ENCODE measurements around the gene SCTR.

The SCTR gene

DNA sequence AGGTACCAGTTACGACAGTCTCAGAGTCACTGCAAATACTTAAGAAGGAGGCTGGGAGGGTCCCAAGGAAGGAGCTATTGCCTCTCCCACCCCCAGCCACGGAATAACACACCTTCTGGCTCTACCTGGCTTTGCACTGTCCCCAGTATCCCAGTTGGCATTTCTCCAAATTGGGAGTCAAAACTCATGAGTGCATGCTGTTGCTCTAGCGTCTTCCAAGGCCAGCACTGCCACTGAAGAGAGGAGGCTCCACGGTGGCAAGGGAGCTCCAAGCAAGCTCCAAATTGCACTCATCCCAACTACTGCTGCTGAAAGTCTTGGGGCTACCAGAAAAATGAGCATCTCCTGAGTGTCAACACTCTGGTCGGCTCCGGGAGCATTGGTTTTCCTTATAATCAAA, 1.6 kb downstream of the SCTR start:
- DNase-seq: no peak

GRCh38 chr2:119521433-119522050, 2.7 kb downstream of the SCTR start:
- DNase-seq: no peak

GRCh38 chr2:119520696-119521432, 3.4 kb downstream of the SCTR start:
- no peak for DNase-seq

- DNase-seq: no peak
Measured at GRCh38 chr2:119519057-119519408, 5.2 kb downstream of the SCTR start.

DNA sequence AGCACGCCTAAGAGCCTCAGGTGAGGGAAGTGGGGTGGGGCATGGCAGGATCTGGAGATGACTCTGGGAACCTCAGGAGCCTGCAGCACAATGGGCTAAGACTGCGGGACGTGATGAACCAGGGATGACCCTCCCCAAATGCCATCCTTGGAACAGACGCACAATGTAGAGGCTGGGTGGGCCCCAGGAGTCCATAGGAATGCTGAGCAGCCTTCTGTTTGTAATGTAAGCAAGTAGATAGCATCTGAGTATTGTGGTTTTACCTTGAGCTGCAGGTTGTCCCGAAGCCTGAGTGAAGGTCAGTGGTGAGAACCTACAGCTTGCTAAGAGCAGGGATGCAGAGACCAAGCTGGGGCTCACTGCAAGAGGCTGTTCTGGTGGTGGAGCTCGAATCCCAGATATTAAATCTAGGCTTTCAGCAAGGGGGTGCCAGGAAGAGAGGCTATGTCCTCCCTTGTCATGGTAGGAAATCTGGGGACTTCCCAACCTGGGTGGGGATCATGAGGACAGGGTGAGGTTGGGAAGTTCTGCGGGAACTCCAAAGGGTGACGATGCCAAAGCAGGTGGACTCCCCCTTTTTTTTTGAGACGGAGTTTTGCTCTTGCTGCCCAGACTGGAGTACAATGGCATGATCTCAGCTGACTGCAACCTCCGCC, 5.8 kb downstream of the SCTR start:
- DNase-seq: no peak

- DNase-seq: no peak
Measured at GRCh38 chr2:119517433-119517832, 6.8 kb downstream of the SCTR start.

DNA sequence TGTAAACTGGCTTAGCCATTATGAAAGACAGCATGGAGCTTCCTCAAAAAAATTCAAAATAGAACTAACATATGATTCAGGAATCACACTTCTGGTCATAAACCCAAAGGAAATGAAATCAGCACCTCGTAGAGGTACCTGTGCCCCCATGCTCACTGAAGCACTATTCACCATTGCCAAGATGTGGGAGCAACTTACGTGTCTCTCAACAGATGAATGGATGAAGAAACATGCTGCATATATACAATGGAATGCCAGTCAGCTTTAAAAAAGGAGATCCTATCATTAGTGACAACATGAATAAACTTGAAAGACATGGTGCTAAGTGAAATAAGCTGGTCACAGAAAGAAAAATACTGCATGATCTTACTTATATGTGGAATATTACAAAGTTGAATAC, 8.2 kb downstream of the SCTR start:
- no peak for DNase-seq

- DNase-seq: no peak
Measured at GRCh38 chr2:119513832-119514231, 10.5 kb downstream of the SCTR start.

GRCh38 chr2:119512946-119513345, 11.3 kb downstream of the SCTR start:
- no peak for DNase-seq

DNA sequence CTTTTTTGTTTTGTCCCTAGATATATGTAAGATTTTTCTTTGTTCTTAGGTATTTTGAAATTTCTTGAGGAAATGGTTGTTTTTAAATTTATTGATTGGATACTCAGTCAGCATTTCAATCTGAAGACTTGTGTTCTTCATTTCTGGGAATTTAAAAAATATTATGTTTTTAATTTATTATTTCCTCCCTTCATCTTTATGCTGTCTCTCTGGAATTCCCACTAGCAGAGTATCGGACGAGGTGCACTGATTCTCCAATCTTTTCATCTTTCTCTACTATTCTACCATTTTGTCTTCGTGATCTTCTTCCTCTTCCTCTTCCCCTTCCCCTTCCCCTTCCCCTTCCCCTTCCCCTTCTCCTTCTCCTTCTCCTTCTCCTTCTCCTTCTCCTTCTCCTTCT, 12.3 kb downstream of the SCTR start:
- no peak for DNase-seq

DNA sequence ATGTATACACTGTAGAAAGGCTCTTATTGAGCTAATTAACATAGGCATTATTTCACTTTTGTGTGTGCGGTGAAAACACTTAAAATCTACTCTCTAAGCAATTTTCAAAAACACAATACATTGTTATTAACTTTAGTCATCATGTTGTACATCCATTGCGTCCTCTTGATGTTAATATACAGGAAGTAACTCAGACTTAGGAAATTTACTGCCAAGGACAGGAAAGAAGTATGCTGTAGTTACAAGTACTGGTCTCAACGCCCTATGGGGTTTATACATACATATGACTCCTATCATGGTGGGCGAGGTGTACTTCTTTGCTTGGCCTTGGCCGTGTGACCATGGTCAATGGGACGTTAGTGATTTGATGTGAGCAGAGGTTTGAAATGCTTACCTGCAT, 15.5 kb downstream of the SCTR start:
- DNase-seq: no peak

DNA sequence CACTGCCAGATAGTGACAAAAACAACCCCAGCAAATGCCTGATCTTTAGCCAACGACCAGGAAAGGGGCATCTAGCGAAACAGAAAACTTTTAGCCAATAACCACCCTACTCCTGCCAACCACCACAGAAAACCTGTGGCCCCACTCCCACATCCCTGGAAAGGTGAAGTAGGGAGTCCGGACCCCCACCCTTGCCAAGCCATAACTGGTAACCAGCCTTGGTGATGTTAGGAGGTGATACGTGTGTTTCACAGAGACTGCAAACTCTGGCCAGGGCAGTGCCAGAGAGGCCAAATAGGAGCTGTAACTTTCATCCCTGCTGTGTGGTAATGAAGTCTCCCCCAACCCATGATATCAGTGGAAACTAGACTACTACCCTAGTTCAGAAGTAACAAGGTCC, 27.6 kb downstream of the SCTR start:
- no peak for DNase-seq

DNA sequence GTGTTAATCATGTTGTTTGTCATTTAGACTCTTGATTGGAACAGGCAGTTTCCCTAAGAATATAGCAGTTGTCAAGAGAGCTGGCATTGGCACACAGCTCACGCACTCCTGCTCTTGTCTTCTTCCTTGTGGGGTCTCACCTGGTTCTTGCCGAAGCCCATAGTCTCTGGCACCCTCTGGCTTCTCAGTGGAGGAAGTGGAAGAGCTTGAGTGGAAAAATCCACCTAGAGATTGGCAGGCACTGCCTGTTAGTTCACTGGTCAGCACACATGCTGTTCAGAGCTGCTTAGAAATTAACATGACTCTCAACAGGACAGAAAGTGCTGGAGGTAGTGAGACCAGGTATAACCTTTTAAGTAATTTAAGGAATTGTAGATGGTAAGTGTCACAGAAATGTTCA, 28.3 kb downstream of the SCTR start:
- no peak for DNase-seq

DNA sequence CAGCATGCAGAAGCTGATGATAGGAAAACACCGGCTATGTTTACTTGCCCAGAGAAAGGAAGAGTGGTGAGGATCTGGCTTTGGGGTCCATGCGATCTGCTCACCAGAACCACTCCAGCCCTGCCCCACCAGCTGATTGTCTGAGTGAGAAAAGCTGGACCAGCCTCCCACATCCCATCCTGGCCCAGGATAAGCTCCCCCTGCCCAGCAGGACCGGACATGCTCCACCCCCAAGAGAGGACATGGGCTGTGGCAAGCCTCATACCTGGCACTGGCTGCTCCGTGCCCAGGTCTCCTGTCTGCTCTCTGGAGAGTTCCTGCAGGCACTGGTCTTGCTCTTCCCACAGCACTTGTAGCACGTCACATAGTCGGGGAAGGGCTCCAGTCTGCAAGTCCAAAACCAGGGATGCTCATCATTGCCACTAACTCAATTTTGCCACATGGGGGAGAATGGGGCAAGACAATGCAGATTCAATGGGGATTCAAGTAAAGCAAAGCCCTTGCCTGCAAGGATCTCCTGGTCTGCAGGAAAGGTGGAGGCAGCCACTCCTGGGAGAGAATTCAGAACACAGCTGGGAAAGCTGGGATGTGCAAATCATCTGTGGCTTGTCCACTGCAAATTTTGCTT, 30.0 kb downstream of the SCTR start:
- no peak for DNase-seq

DNA sequence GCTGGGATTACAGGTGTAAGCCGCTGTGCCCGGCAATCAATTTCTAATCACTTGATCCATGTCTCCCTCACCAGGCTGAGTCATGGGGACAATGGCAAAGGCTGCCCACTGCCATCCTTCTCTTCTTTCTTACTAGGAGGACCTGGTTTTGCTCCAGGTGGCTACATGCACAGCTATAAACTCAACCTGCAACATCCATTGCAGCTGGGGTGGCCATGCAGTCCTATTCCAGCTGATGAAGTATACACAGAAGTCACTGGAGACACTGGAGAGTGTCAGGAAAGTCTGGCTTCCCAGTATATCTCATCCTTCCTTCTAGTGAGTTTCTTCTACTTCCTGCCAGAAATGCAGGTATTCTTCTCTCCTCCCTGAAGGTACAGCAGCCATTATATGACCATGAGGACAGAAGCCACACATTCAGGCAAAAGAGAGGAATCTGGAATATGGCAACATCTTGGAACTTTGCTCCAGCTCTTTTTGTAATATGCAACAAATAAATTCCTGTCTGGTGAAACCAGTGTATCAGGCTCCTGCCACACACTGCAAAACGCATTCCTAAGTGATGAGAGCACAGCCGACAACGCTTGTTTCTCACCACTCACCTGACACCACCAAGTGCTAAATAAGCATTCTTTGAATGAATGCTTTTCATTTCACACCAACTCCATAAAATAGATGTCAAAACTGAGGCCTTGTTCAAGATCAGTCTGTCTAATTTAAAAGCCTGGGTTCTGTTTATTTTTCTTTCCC, 32.3 kb downstream of the SCTR start:
- no peak for DNase-seq

DNA sequence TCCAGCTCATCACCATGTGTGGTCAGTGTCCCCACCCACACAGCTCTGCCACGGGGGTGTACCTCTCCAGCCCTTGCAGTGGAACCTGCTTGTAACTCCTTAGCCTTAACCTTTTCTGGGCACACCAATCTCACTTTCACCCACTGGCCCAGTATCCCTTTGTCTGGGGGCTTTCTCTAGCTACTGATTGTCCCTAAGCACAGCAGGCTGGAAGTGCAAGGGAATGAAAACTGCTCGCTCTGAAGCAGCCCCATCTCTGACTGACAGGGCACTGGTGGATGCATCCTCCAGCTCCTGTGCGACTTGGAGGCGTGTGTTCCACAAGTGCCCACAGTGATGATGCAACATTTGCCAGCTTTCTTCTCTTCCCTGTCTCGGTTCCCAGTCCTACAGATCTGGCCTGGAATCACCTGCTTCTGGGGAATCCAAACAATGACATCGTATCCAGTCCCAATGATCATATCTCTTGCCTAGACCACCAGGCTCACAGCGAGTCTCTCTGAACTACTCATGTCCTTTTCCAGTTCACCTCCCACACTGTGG, 33.6 kb downstream of the SCTR start:
- DNase-seq: no peak

GRCh38 chr2:119490106-119490505, 34.2 kb downstream of the SCTR start:
- DNase-seq: no peak

DNA sequence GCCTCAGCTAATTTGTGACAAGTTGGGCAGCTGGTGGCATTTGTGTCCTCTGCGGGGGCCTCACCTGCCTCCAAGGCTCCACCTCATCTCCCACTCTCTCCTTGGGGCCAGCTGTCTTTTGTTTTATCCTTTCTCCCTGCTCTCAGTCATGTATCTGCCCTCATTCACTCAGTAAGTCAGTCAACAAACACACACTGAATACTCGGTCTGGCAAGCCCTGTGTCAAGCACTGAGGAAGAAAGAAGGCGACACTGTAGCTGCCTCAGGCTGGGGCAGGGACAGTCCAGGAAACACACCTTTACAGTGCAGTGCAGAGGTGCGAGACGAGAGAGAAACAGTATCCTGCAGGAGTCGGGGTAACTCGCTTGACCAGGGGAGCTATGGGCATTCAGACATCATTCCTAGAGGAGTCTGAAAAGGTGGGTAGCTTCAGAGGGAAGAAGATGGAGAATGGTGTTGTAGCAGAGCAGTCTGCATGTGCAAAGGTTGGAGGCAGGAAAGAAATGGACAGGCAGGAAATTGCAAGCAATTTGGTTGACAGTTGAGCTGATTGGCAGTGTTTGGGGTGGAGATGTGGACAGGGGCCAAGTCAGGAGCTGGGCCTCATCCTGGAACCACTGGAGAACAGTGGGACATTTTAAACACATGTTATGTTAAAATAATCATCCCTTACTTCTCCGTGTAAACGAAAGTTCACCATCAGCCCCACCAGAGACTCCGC, 34.9 kb downstream of the SCTR start:
- DNase-seq: no peak

- DNase-seq: no peak
Measured at GRCh38 chr2:119488245-119489214, 35.8 kb downstream of the SCTR start.

DNA sequence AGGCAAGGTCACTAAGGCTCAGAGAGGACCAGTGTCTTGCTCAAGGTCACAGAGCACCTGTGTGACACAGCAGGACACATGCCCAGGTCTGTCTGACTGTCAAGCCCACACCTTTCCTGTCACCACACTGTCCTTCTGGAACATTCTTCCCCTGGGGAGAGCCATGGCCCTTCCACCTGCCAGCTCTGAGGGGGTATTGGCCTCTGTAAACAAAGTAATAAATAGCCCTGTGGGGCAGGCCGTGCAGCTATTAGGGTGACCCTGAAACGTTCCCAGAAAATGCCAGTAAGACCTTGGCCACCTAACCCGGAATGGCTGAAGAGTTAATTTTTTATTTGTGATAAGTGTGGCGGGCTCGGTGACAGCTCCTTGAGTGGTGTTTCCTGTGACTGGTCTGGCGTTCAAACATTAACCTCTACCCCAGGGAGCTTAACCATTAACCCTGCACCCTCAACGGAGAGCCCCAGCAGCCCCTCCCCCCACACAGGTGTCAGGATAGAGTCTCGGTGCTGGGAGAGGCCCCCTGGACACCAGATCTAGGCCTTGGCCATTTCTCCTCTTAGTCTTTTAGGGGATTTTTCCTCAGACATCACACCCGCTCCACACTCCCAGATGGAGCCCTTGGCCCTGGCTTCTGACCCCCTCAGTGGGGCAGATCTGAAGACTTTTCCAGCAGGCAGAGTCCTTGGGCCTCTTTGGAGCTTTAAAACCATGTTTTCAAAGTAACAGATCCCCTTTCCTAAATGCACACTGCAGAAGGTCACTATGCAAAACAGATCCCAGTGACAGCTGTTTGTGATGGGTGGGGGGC, 36.6 kb downstream of the SCTR start:
- no peak for DNase-seq

All from C1 segment of cervical spinal cord (tissue), 14 donors.